ENCODE data around the gene TTL. TPM values are rescaled to one million over a fixed set of nuclear protein-coding genes. Genes with fewer than 3 reads are reported as not detected.
A peak's percentile ranks its signal among the peaks of the same experiment; 100 is the strongest.
"Not testable (repeated sequence)": the region's sequence is repeated elsewhere in the genome, so short reads cannot be mapped to it uniquely, and the experiment has no call there.

TTL gene
- total RNA-seq, 1 donor from 2014 or later = 44.3 TPM

- ATAC-seq (no peak), DNase-seq (no peak)
- intact Hi-C loops (cut with micrococcal nuclease) = no loop called here
Observed at GRCh38 chr2:112465382-112465781, 16.6 kb upstream of the TTL start.

GRCh38 chr2:112472547-112473263 lies 9.3 kb upstream of the TTL start:
- no peak for ATAC-seq
- intact Hi-C loops (cut with micrococcal nuclease) = no loop called here
- no peak for DNase-seq

- DNase-seq (no peak), ATAC-seq (no peak)
- intact Hi-C loops (cut with micrococcal nuclease) = no loop called here
Observed at GRCh38 chr2:112474844-112475486, 7.0 kb upstream of the TTL start.

GRCh38 chr2:112476434-112476833 lies 5.5 kb upstream of the TTL start:
- intact Hi-C loops (cut with micrococcal nuclease) = no loop called here
- no peak for DNase-seq

GRCh38 chr2:112480530-112481049 lies 1.4 kb upstream of the TTL start:
- intact Hi-C loops (cut with micrococcal nuclease) = loop anchor here (10.0 kb wide), 1 partner anchor 94 kb away; no protein-coding TSS in a partner anchor
- DNase-seq (no peak), ATAC-seq (no peak)

More at GRCh38 chr2:112476434-112476833, 5.5 kb upstream of the TTL start:
- no peak for ATAC-seq

GRCh38 chr2:112481050-112481527 lies 867 bp upstream of the TTL start:
- intact Hi-C loops (cut with micrococcal nuclease) = loop anchor here (10.0 kb wide), 1 partner anchor 94 kb away; no protein-coding TSS in a partner anchor
- ATAC-seq (peak; percentile 92), DNase-seq (peak; percentile 89)

- ATAC-seq (peak; percentile 9), DNase-seq (peak; percentile 60)
- intact Hi-C loops (cut with micrococcal nuclease) = loop anchor here (10.0 kb wide), 1 partner anchor 92 kb away; no protein-coding TSS in a partner anchor
Observed at GRCh38 chr2:112482309-112483041, 519 bp downstream of the TTL start.

- intact Hi-C loops (cut with micrococcal nuclease) = loop anchor here (10.0 kb wide), 1 partner anchor 92 kb away; no protein-coding TSS in a partner anchor
- ATAC-seq = no peak
Observed at GRCh38 chr2:112483042-112483473, 1.1 kb downstream of the TTL start.

GRCh38 chr2:112483831-112484230 lies 1.9 kb downstream of the TTL start:
- DNase-seq = no peak
- intact Hi-C loops (cut with micrococcal nuclease) = loop anchor here (10.0 kb wide), 1 partner anchor 91 kb away; no protein-coding TSS in a partner anchor
- no peak for ATAC-seq

More at GRCh38 chr2:112483042-112483473, 1.1 kb downstream of the TTL start:
- no peak for DNase-seq

- DNase-seq (no peak), ATAC-seq (no peak)
- intact Hi-C loops (cut with micrococcal nuclease) = loop anchor here (10.0 kb wide), 1 partner anchor 89 kb away; no protein-coding TSS in a partner anchor
Observed at GRCh38 chr2:112485849-112486248, 3.9 kb downstream of the TTL start.

- intact Hi-C loops (cut with micrococcal nuclease) = loop anchor here (10.0 kb wide), 1 partner anchor 88 kb away; no protein-coding TSS in a partner anchor
- no peak for DNase-seq
- ATAC-seq = no peak
Observed at GRCh38 chr2:112486895-112487294, 4.9 kb downstream of the TTL start.

- no peak for ATAC-seq
- no peak for DNase-seq
- intact Hi-C loops (cut with micrococcal nuclease) = loop anchor here (10.0 kb wide), 1 partner anchor 87 kb away; no protein-coding TSS in a partner anchor
Observed at GRCh38 chr2:112487444-112487961, 5.5 kb downstream of the TTL start.

GRCh38 chr2:112488201-112488600 lies 6.2 kb downstream of the TTL start:
- ATAC-seq (no peak), DNase-seq (no peak)
- intact Hi-C loops (cut with micrococcal nuclease) = loop anchor here (10.0 kb wide), 1 partner anchor 87 kb away; no protein-coding TSS in a partner anchor

GRCh38 chr2:112491946-112492345 lies 10.0 kb downstream of the TTL start:
- intact Hi-C loops (cut with micrococcal nuclease) = no loop called here
- DNase-seq = no peak
- no peak for ATAC-seq

- intact Hi-C loops (cut with micrococcal nuclease) = no loop called here
- ATAC-seq (no peak), DNase-seq (no peak)
Observed at GRCh38 chr2:112493048-112493447, 11.1 kb downstream of the TTL start.

GRCh38 chr2:112493858-112494648 lies 12.1 kb downstream of the TTL start:
- DNase-seq (no peak), ATAC-seq (peak; percentile 62)
- intact Hi-C loops (cut with micrococcal nuclease) = no loop called here

GRCh38 chr2:112494828-112495227 lies 12.9 kb downstream of the TTL start:
- ATAC-seq (no peak), DNase-seq (no peak)
- intact Hi-C loops (cut with micrococcal nuclease) = no loop called here

GRCh38 chr2:112495878-112496277 lies 13.9 kb downstream of the TTL start:
- intact Hi-C loops (cut with micrococcal nuclease); DNase-seq; ATAC-seq: not testable (repeated sequence)
